GM23248 (cell line): ENCODE data around the gene TECPR2.

ENCODE experiments used
- EZH2 ChIP-seq: fragments of 200-600 bp; sonication (generic); IDR thresholded peaks from 2 replicates; pipeline ENCODE4 v1.6.1; 2018; ENCODE audit warnings: antibody characterized with exemption, mild to moderate bottlenecking; ENCODE audit not compliant: insufficient read depth, poor library complexity, severe bottlenecking
- EZH2phosphoT487 ChIP-seq: fragments of 200-600 bp; sonication (generic); IDR thresholded peaks from 2 replicates; pipeline ENCODE4 v1.6.1; 2018; ENCODE audit warnings: antibody characterized with exemption, moderate library complexity, mild to moderate bottlenecking, low read depth; ENCODE audit not compliant: insufficient read depth

- TF ChIP-seq EZH2phosphoT487 (no peak), EZH2 (no peak)
Measured at GRCh38 chr14:102464846-102465341, 102.2 kb downstream of the TECPR2 start.
